GM18502 (cell line): ENCODE measurements around the gene PPHLN1.
A peak's percentile ranks its signal among the peaks of the same experiment; 100 is the strongest.
"Not testable (repeated sequence)": the region's sequence is repeated elsewhere in the genome, so short reads cannot be mapped to it uniquely, and the experiment has no call there.

Experiments used
- ATAC-seq: cut with Tn5 transposase; IDR thresholded peaks from one replicate; pipeline ENCODE4 v1.9.1; 2021; ENCODE audit warnings: mild to moderate bottlenecking; ENCODE audit not compliant: unreplicated experiment, poor library complexity

PPHLN1 gene

DNA sequence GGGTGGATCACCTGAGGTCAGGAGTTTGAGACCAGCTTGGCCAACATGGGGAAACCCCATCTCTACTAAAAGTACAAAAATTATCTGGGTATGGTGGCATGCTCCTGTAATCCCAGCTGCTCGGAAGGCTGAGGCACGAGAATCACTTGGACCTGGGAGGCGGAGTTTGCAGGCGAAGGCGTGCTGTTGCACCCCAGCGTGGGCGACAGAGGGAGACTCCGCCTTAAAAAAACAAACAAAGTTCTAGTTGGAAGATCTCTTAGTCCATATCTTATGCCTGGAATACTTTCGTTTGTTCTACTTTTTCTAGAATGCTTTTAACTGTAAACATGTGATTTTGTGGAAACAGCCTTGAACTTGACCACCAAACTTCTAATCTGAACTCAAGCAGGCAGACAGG is 38.7 kb downstream of the PPHLN1 start:
- ATAC-seq: no peak

DNA sequence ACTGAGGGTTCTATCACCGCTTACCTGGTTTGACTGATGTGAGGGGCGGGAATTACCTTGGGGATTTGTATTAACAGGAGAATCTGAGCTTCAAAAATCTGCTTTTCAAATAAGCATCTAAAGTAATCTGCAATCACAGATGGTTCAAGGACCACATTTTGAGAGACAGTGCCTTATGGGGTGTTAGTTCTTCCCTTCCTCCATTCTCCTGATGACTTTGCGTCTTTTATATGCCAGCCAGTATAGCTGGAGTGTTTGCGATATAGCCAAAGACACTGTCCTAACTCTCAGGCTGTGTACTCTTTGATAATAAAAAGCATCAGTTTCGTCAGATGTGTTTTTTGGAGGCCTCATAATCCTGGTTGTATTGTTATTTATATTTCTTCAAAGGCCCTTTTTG is 39.5 kb downstream of the PPHLN1 start:
- ATAC-seq: no peak

- ATAC-seq: no peak
These were observed 44.0 kb downstream of the PPHLN1 start for GRCh38 chr12:42370013-42370412.

DNA sequence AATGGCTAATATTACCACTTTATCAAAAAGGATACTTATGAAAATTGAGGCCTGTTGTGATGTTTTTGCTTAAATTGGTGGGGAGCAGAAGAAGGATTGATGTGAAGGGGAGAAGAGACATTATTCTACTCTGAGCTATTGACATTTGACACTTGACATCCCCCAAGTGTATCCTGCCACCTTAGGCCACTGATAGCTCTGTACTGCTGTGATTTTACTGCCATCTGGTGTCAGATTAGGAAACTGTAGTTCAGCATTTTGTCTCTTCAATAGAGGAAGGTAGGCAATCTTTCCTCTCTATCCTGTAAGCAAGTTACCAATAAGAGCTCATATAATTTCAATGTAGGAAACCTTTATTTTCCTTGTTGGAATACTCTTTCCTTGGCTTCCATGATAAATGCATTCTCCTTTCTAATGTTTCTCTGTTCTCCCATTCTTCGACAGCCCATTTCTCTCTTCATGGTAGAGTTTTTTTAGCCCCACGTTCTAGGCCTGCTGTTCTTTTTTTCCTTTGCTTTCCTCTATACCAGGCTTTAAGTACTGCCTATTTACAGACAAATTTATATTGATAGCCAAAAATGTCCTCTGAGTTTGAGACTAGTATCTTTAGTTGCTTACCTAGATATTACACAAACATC is 46.3 kb downstream of the PPHLN1 start:
- ATAC-seq: peak; percentile 90

DNA sequence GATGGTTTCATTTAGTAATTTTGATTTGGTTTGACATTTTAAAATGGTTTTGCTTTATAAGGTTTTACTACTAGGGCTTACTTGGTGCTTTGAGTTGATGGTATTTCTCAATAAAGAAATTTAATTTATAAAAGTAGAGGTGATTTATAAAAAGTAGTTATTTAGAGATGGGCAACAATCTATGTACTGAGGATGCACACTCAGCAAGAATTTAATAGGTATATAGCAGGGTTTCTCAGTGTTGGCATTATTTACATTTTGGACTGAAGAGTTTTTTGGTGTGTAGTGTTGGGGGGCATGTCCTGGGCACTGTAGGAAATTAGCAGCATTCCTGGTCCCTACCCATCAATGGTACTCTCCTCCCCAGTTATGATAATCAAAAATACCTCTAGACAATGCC is 47.7 kb downstream of the PPHLN1 start:
- ATAC-seq: no peak

DNA sequence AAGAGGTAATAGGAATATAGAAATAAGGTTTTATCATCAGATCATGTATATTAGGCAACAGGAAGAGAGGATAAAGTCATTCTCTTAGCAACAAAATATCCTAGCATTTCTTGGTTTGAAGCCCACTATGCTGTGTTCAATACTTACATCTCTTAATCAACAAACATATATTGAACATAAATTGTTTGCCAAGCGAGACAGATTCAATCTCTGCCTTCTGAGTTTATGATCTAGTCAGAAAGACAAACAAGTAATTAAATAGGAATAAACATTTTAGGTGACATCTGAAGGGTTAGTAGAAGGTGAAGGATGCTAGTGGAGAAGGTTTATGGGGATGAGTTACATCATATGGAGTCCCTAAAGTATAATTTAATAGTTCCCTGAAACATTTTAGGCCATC is 54.8 kb downstream of the PPHLN1 start:
- ATAC-seq: no peak

DNA sequence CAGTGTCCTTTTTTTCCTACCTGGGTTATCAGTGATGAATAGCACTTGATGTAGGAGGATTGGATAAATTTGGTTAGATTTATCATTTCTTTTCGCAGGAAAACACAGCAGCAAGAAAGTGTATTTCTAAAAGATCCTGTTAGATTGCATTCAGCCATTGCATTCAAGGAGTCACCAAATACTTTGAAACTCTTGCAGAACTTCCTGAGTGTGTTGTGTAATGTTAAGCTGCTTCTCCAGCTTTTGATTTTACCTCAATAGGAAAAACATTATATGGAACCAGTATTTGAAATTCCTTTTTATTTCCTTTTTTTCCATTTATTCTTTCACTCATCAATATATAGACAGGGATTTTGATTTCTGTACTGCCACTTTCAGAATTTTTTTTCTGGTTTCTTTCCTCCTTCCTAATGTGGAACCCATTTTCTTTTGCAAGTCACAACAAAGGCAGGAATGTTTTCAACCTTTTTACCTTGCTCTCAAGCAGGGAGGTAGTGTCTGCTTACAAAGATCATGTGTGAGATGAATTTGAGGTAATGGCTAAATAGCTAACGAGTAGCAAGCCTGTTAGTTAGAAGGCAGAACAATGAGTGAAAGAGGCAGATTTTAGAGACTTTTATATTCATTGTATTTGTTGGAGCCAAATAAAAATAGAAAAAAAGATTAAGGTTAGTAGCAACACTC is 56.2 kb downstream of the PPHLN1 start:
- no peak for ATAC-seq

- no peak for ATAC-seq
These were observed 59.4 kb downstream of the PPHLN1 start for GRCh38 chr12:42385326-42385841.

- ATAC-seq: no peak
These were observed 60.3 kb downstream of the PPHLN1 start for GRCh38 chr12:42386308-42386707.

DNA sequence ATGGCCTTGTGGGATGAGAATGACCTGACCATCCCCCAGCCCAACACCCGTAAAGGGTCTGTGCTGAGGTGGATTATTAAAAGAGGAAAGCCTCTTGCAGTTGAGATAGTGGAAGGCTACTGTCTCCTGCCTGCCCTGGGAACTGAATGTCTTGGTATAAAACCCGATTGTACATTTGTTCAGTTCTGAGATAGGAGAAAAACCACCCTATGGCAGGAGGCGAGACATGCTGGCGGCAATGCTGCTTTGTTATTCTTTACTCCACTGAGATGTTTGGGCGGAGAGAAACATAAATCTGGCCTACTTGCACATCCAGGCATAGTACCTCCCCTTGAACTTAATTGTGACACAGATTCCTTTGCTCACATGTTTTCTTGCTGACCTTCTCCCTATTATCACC is 62.1 kb downstream of the PPHLN1 start:
- not testable (repeated sequence) for ATAC-seq

DNA sequence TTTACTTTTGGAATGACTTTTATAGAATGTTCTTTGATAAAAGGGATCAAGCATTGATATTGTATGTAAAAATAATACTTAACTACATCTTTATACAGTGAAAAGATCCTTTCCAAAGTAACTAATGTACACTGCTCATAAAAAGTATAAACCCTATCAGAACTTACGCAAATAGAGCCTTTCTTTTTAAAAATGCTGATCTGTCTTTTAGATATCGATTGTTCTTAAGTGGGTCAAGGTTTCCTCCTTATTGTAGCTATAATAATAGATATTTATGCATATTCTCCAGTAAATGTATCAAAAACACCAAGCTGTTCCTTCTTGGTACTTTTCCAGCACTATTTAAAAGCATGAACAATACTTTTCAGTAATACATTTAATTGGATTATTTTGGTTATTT is 68.5 kb downstream of the PPHLN1 start:
- no peak for ATAC-seq

GRCh38 chr12:42396473-42397259 is 70.7 kb downstream of the PPHLN1 start:
- peak; percentile 50 for ATAC-seq

- ATAC-seq: no peak
These were observed 76.9 kb downstream of the PPHLN1 start for GRCh38 chr12:42402821-42403411.

DNA sequence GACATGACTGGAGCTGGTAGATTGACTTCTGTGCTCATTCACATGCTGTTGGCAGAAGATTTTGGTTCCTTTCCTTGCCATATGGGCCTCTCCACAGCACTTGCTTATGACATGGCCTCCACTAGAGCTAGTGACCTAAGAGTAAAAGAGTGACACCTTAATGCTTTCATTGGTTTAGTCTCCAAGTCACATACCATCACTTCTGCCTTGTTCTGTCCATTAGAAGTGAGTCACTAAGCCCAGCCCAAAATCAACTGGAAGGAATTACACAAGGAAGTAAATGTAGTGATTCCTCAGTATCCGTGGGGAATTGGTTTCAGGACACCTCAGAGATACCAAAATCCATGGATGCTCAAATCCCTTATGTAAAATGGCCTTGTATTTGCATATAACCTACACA is 81.3 kb downstream of the PPHLN1 start:
- no peak for ATAC-seq

DNA sequence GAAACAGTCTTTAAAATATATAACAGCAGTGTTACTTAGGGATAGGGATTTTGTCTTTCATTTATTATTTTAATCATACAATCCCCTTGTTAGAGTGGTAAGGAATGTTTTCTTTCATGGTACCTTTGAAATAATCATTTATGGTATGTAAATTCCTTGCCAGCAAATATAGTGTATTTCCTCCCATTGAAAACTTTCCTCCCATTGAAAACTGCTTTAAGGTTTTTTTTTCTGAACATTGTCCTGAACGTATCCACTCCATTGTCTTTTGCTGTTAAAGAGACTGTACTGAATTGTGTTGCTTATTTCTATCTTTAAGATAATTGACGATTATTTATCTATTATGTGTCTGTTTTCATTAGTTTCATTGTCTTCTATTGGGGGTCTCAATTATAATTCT is 83.5 kb downstream of the PPHLN1 start:
- no peak for ATAC-seq

- ATAC-seq: no peak
These were observed 84.4 kb downstream of the PPHLN1 start for GRCh38 chr12:42410340-42410739.

DNA sequence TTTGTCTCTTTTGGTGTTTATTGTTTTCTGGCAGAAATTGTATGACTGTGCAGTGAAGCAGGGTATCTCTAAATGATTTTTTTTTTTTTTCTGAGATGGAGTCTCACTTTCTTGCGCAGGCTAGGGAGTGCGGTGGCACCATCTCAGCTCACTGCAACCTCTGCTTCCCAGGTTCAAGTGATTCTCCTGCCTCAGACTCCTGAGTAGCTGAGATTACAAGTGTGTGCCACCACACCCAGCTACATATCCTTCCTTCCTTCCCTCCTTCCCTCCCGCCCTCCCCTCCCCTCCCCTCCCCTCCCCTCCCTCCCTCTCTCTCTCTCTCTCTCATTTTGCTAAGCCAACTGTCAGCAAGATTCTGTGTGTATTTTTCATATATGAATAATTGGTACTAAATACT is 94.4 kb downstream of the PPHLN1 start:
- ATAC-seq: no peak

DNA sequence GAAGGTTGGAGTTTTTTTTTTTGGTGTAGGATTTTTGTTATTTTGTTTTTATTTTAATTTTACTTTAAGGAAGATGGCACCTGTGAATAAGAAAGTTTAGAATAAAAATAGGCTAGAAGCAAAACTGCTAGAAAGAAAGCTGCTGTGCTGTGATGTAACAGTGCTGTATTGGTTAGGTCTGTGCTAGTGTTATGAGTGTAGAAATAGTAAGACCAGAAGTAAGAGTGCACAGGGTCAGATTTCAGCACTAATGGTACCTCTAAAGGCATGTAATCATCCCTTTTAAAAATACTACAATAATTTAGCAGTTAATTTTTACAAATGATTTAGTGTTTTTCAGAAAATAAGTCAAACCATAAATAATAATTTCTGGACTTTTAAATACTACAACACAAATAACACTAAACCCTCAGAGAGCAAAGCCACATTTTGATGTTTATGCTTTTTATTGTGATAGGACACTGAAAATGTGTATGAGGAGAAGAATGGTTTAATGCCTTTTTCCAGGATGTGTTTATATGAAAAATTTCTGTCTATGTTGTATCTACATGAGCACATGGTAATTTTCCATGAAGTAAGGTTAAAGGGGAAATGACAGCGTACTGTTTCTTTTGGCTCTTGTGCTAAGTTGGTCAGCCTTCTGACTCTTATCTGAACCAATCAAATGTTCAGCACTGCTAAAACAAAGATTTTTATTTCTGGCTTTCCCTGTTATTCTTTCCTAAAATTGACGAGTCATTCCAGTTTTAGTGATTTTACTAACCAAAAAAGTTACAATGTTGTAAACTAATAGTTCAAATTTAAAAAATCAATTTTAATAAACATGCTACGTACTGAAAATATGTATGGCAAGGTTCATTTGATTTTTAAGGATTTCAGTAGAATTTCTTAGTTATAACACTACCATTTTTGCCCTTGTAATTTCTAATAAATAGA is 96.1 kb downstream of the PPHLN1 start:
- peak; percentile 98 for ATAC-seq

DNA sequence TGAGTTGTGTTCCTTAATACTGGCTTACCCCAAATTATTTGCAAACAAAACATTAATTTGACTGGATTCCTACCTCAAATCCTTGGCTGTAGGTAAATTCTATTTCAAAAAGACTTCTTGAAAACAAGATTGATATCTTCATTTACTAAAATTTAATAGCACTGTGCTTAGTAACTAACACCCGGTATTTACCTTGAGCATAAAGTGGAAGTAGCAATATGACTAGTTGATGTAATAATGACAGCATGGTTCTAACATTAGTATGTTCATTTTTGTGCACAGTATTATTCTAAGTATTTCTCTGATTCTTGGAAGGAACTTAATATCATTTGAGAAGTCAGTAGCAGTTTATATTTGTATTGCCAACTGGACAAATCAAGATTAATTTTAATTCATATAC is 96.8 kb downstream of the PPHLN1 start:
- peak; percentile 67 for ATAC-seq

DNA sequence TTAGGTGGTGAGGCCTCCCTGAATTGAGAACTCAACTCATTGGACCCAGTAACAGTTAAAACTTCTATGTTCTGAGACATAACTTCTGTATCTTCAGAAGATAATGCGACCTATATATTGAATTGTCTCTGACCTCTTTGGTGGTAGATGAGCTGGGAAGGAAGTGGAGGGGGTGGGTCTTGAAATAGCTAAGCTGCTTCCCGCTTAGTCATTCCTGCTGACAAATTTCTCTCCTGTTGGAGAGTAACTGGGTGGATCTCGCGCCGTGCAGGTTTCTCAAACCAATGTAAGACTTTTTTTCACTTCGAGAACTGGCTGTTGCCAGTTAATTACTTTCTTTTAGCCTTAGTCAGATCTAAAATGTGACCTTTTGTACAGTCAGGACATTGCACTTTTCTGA is 100.8 kb downstream of the PPHLN1 start:
- ATAC-seq: no peak
